Tibial artery (tissue), 4 donors: ENCODE results near the gene INPP5D.

Source experiments
- DNase-seq, 2 donors: peaks; one replicate each; pipeline ENCODE4 v3.0.0-alpha.2; 2019
- H3K27ac ChIP-seq, 2 donors: fragments of 200-600 bp; sonication (generic) in 1 of 2; 1 replicate in 1 of 2; 2 replicates in 1 of 2; pipeline ENCODE4 v1.5.1; 2018 to 2019; ENCODE audit warnings: mild to moderate bottlenecking in 1 of 2
- H3K27me3 ChIP-seq, 2 donors: fragments of 200-600 bp; sonication (generic) in 1 of 2; one replicate each; pipeline versions ENCODE4 v1.5.1 to v1.6.0; 2016 to 2019
- H3K36me3 ChIP-seq, 3 donors: fragments of 200-600 bp; sonication (generic) in 2 of 3; one replicate each; pipeline ENCODE4 v1.5.1; 2016 to 2019; ENCODE audit warnings: mild to moderate bottlenecking in 2 of 3
- H3K4me1 ChIP-seq, 4 donors: fragments of 200-600 bp; sonication (generic) in 2 of 4; 1 replicate in 3 of 4; 2 replicates in 1 of 4; pipeline ENCODE4 v1.5.1; 2016 to 2019
- H3K4me3 ChIP-seq, 2 donors: fragments of 200-600 bp; sonication (generic) in 1 of 2; 1 replicate in 1 of 2; 2 replicates in 1 of 2; pipeline ENCODE4 v1.5.1; 2018 to 2019; ENCODE audit warnings: mild to moderate bottlenecking in 2 of 2
- H3K9me3 ChIP-seq, 3 donors: fragments of 200-600 bp; sonication (generic) in 1 of 3; one replicate each; pipeline ENCODE4 v1.5.1; 2016 to 2019
- CTCF ChIP-seq, 2 experiments: fragments of 200-600 bp in 1 of 2; fragments of 450-650 bp in 1 of 2; IDR thresholded peaks; one replicate each; pipeline ENCODE4 v1.5.1; 2017 to 2019; ENCODE audit warnings: antibody characterized with exemption in 2 of 2, mild to moderate bottlenecking in 1 of 2, moderate library complexity in 1 of 2
- intact Hi-C: fragments of 100-400 bp; cut with DNase I; formaldehyde crosslinking; loops from one replicate; pipeline ENCODE4 v1.15.0; 2023; ENCODE audit warnings: low total_unique reads

The INPP5D gene

GRCh38 chr2:233251306-233252116 lies 191.4 kb downstream of the INPP5D start, which contains the start of gene ATG16L1:
ATG16L1 (plus strand) TSS chr2:233251673; CDS start chr2:233251828, 155 bp downstream.
- Histone ChIP-seq H3K36me3 (peaks cover under 1 to 6% (median 4%) of the 10 kb centered on the region in 3 donors), H3K4me3 (peak within 1 kb of the TSS; percentile 73 to 89), H3K27me3 (no peaks in the 10 kb centered on the region), H3K4me1 (peaks cover 0 to 30% (median 19%) of the 10 kb centered on the region in 4 donors), H3K9me3 (no peaks in the 10 kb centered on the region), H3K27ac (peak within 1 kb of the TSS; percentile 80 to 81)
- peak; percentile 91 to 97 for DNase-seq
- intact Hi-C loops: loop anchor here (5.0 kb wide), 2 partner anchors 399 to 639 kb away; no protein-coding TSS in a partner anchor
- TF ChIP-seq CTCF (IDR thresholded peaks at IDR 0.05): peak; percentile 89 to 96

- peak overlapping the region; percentile 80 to 81 for H3K27ac ChIP-seq
- DNase-seq: no peak
- H3K9me3 ChIP-seq: no peaks in the 10 kb centered on the region
- H3K4me3 ChIP-seq: peak overlapping the region; percentile 73 to 89
- intact Hi-C loops: loop anchor here (5.0 kb wide), 2 partner anchors 400 to 640 kb away; no protein-coding TSS in a partner anchor
- peaks cover 8 to 13% (median 11%) of the 10 kb centered on the region in 3 donors for H3K36me3 ChIP-seq
- H3K27me3 ChIP-seq: no peaks in the 10 kb centered on the region
- H3K4me1 ChIP-seq: peaks cover 0 to 30% (median 19%) of the 10 kb centered on the region in 4 donors
- no peak for TF ChIP-seq CTCF (IDR thresholded peaks at IDR 0.05)
These were observed 192.1 kb downstream of the INPP5D start for GRCh38 chr2:233252227-233252626.

- DNase-seq: no peak
- intact Hi-C loops: no loop called here
- peaks cover 17 to 43% (median 35%) of the 10 kb centered on the region in 3 donors for H3K36me3 ChIP-seq
- no peak for TF ChIP-seq CTCF (IDR thresholded peaks at IDR 0.05)
- H3K27me3 ChIP-seq: no peaks in the 10 kb centered on the region
- no peak overlapping the region for H3K27ac ChIP-seq
- no peak overlapping the region for H3K4me3 ChIP-seq
- peaks cover 0 to 30% (median 19%) of the 10 kb centered on the region in 4 donors for H3K4me1 ChIP-seq
- H3K9me3 ChIP-seq: no peaks in the 10 kb centered on the region
These were observed 195.0 kb downstream of the INPP5D start for GRCh38 chr2:233255151-233255550.

GRCh38 chr2:233256048-233256447 lies 195.9 kb downstream of the INPP5D start:
- Histone ChIP-seq H3K9me3 (no peaks in the 10 kb centered on the region), H3K27ac (no peak overlapping the region), H3K27me3 (no peaks in the 10 kb centered on the region), H3K4me1 (peaks cover 0 to 30% (median 19%) of the 10 kb centered on the region in 4 donors), H3K36me3 (peaks cover 23 to 52% (median 43%) of the 10 kb centered on the region in 3 donors), H3K4me3 (no peak overlapping the region)
- DNase-seq: no peak
- TF ChIP-seq CTCF (IDR thresholded peaks at IDR 0.05): no peak
- intact Hi-C loops: no loop called here
